NCI-H2107 (cell line): Measurements from ENCODE around the gene SPTLC1.

Experiments used
- DNase-seq: peaks from one replicate; lab custom pipeline; 2025; lab: John Stamatoyannopoulos, UW

SPTLC1 gene

GRCh38 chr9:92094655-92095054 lies 20.6 kb downstream of the SPTLC1 start:
- DNase-seq, result no peak

DNA sequence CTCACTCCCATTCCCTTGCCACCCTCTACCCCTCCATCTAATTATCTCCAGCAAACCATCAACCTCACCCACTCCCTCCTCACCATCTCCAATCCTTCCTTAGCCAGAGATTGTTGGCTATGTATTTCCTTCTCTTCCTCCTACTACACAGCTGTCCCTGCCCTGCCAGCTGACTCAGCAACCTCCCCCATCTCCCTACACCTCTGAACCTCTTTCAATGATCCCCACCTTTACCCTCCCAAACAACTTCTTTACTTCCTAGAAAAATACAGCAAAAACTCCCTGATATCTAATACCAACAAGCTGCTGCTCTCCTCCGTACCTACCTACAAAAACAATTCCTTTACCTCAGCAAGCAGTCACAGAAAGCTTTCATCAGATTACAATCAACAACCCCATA lies 37.3 kb downstream of the SPTLC1 start:
- no peak for DNase-seq

- no peak for DNase-seq
Measured at GRCh38 chr9:92071634-92072033, 43.6 kb downstream of the SPTLC1 start.

GRCh38 chr9:92066168-92066567 lies 49.0 kb downstream of the SPTLC1 start:
- no peak for DNase-seq

- no peak for DNase-seq
Measured at GRCh38 chr9:92064711-92065110, 50.5 kb downstream of the SPTLC1 start.

- no peak for DNase-seq
Measured at GRCh38 chr9:92061184-92061583, 54.0 kb downstream of the SPTLC1 start.

GRCh38 chr9:92059661-92060060 lies 55.6 kb downstream of the SPTLC1 start:
- no peak for DNase-seq

DNA sequence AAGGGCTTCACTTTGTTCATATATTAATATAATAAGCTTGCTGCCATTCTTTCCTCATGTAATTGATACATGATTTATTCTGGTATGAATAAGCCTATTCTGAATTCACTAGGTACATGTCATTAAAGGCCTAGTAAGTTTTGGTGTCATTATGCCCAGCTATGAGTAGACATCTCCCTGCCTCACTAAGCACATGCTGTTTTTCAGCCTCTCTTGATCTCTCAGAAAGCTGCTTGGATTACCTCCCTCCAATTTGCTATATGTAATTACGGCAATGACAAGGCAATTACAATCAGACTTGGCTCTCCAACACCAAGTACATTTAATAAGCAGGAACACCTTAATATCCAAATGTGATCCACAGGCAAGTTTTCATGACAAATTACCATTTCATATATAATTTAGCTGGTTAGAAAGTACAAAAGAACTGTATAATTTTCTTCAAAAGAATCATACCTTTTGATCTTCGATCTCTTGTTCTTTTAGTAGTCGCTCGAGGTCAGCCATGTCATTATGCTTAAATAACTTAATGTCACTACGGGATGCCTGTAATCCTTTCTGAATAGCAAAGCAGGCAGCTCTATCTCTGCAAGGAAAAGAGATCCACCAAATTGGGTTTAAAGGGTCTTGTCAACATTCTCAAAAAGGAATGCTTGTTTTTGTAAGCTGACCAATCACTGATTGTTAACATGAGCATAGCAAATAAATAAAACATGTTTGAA lies 56.3 kb downstream of the SPTLC1 start:
- DNase-seq, result no peak

- no peak for DNase-seq
Measured at GRCh38 chr9:92058026-92058425, 57.2 kb downstream of the SPTLC1 start.

- DNase-seq, result no peak
Measured at GRCh38 chr9:92057226-92057625, 58.0 kb downstream of the SPTLC1 start.

- no peak for DNase-seq
Measured at GRCh38 chr9:92055624-92056023, 59.6 kb downstream of the SPTLC1 start.

- no peak for DNase-seq
Measured at GRCh38 chr9:92048924-92049625, 66.1 kb downstream of the SPTLC1 start.

GRCh38 chr9:92047500-92047899 lies 67.7 kb downstream of the SPTLC1 start:
- no peak for DNase-seq

- no peak for DNase-seq
Measured at GRCh38 chr9:92046676-92047075, 68.5 kb downstream of the SPTLC1 start.

- DNase-seq, result no peak
Measured at GRCh38 chr9:92044936-92045335, 70.3 kb downstream of the SPTLC1 start.

GRCh38 chr9:92043002-92043401 lies 72.2 kb downstream of the SPTLC1 start:
- no peak for DNase-seq

GRCh38 chr9:92042260-92042659 lies 73.0 kb downstream of the SPTLC1 start:
- DNase-seq, result no peak

DNA sequence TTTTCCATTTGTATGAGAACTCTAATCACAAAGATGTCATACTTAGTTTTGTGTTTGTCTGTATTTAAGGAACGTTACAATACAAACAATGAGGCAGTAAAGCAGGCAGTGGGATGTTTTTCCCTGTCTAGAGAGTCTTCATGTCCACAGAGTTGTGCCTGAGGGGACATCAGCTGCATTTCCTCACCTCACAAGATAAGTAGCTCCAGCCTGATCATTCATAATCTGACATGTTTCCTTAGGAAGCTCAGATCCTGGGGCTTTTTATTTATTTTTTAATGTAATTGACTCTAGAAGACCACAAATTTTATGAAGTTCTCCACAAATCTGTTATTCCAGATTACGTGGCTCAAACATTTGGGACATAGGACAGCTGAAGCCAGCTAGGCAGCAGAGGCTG lies 78.5 kb downstream of the SPTLC1 start:
- DNase-seq, result no peak

- DNase-seq, result no peak
Measured at GRCh38 chr9:92036411-92036746, 78.8 kb downstream of the SPTLC1 start.

- DNase-seq, result no peak
Measured at GRCh38 chr9:92035687-92036410, 79.4 kb downstream of the SPTLC1 start.

DNA sequence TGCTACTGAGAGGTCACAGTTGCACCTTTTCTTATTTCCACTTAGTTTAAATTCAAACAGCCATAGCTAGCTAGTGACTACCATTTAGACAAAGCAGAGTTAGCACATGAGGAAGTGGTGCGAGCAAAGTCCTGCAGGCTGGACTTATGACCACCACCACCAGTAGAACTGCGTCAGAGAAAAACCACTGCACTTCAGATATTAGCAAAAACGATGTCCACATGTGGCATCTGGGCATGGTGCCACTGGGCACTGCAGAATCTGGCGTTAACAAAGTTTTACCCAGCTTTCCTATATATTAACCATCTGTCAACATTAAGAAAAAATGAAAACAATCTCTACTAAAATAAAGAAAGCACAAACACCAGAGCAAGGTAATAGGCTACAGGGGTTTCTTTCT lies 80.1 kb downstream of the SPTLC1 start:
- DNase-seq, result no peak

DNA sequence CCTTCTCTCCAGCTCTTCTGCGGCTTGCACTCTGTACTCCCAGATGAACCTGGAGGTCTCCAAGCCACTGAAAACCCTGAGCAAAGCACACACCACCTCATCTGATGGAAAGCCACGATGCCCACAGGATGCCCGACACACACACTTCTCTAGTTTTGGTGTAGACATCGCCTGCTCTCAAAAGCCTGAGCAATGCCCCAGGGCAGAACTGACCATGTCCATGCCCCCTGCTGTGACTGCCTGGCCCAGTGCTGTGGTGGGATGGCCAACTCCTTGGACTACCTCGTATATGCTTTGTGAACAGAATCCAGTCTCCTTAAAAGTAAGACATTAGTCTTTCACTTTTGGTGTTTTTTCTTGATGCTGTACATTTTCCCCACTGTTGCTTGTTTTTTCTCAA lies 81.2 kb downstream of the SPTLC1 start:
- no peak for DNase-seq

GRCh38 chr9:92033307-92033706 lies 81.9 kb downstream of the SPTLC1 start:
- no peak for DNase-seq
